Breast epithelium (tissue), 3 donors: ENCODE data around the gene PPAN.

Experiments used
- POLR2AphosphoS5 ChIP-seq, 3 donors: sonication (generic); formaldehyde crosslinking; IDR thresholded peaks; one replicate each; pipeline ENCODE4 v1.6.1; 2017; ENCODE audit warnings: antibody characterized with exemption in 3 of 3
- TF ChIP-seq, protein P1 (sequence below), 3 donors: fragments of 450-650 bp; IDR thresholded peaks; one replicate each; pipeline ENCODE4 v1.5.1; 2016 to 2017; ENCODE audit warnings: antibody characterized with exemption in 3 of 3, mild to moderate bottlenecking in 3 of 3, moderate library complexity in 3 of 3

DNA sequence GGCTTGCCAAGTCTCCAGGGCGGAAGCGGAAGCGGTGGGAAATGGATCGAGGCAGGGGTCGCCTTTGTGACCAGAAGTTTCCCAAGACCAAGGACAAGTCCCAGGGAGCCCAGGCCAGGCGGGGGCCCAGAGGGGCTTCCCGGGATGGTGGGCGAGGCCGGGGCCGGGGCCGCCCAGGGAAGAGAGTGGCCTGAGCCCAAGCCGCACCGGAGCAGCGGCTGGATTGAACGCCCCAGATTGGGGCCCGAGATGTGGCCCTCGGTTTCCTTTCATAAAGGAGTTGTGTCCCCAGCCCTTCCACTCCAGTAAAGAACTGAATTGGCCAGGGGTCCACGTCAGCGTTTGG is 4.8 kb downstream of the PPAN start:
- TF ChIP-seq, protein P1, sequence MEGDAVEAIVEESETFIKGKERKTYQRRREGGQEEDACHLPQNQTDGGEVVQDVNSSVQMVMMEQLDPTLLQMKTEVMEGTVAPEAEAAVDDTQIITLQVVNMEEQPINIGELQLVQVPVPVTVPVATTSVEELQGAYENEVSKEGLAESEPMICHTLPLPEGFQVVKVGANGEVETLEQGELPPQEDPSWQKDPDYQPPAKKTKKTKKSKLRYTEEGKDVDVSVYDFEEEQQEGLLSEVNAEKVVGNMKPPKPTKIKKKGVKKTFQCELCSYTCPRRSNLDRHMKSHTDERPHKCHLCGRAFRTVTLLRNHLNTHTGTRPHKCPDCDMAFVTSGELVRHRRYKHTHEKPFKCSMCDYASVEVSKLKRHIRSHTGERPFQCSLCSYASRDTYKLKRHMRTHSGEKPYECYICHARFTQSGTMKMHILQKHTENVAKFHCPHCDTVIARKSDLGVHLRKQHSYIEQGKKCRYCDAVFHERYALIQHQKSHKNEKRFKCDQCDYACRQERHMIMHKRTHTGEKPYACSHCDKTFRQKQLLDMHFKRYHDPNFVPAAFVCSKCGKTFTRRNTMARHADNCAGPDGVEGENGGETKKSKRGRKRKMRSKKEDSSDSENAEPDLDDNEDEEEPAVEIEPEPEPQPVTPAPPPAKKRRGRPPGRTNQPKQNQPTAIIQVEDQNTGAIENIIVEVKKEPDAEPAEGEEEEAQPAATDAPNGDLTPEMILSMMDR (IDR thresholded peaks at IDR 0.05) = no peak
- no peak for TF ChIP-seq POLR2AphosphoS5 (IDR thresholded peaks at IDR 0.05)
